Measurements from ENCODE around the gene TGFBR3. TPM values are rescaled to one million over a fixed set of nuclear protein-coding genes. Genes with fewer than 3 reads are reported as not detected.
A peak's percentile ranks its signal among the peaks of the same experiment; 100 is the strongest.
"Not testable (repeated sequence)": the region's sequence is repeated elsewhere in the genome, so short reads cannot be mapped to it uniquely, and the experiment has no call there.

Gene TGFBR3
- total RNA-seq, 2 donors from 2014 or later: 2.5 to 4.3 TPM

- Mint-ChIP-seq H3K4me3 (peak overlapping the region; percentile 27), H3K36me3 (ENCODE audit: low read depth) (no peaks in the 10 kb centered on the region), H3K27me3 (no peaks in the 10 kb centered on the region), H3K4me1 (peaks cover 36% of the 10 kb centered on the region), H3K27ac (peak overlapping the region; percentile 20), H3K9me3 (no peaks in the 10 kb centered on the region)
- ATAC-seq (replicated peaks): no peak
These were observed 216.2 kb downstream of the TGFBR3 start for GRCh38 chr1:91669584-91670350.

- not testable (repeated sequence) for H3K4me1 Mint-ChIP-seq; H3K36me3 Mint-ChIP-seq (ENCODE audit: low read depth); H3K9me3 Mint-ChIP-seq; H3K4me3 Mint-ChIP-seq; H3K27me3 Mint-ChIP-seq; H3K27ac Mint-ChIP-seq; ATAC-seq (replicated peaks)
These were observed 219.3 kb downstream of the TGFBR3 start for GRCh38 chr1:91666651-91667050.

GRCh38 chr1:91661121-91661520, 224.8 kb downstream of the TGFBR3 start:
- no peak for ATAC-seq (replicated peaks)
- H3K27me3 Mint-ChIP-seq: no peaks in the 10 kb centered on the region
- no peaks in the 10 kb centered on the region for H3K36me3 Mint-ChIP-seq (ENCODE audit: low read depth)
- no peaks in the 10 kb centered on the region for H3K4me1 Mint-ChIP-seq
- H3K9me3 Mint-ChIP-seq: peaks cover 12% of the 10 kb centered on the region
- H3K4me3 Mint-ChIP-seq: no peak overlapping the region
- H3K27ac Mint-ChIP-seq: no peak overlapping the region

- Mint-ChIP-seq H3K36me3 (ENCODE audit: low read depth) (no peaks in the 10 kb centered on the region), H3K4me1 (no peaks in the 10 kb centered on the region), H3K4me3 (no peak overlapping the region), H3K27ac (no peak overlapping the region), H3K27me3 (no peaks in the 10 kb centered on the region), H3K9me3 (peaks cover 12% of the 10 kb centered on the region)
- no peak for ATAC-seq (replicated peaks)
These were observed 225.2 kb downstream of the TGFBR3 start for GRCh38 chr1:91660708-91661107.

- Mint-ChIP-seq H3K27ac (no peak overlapping the region), H3K27me3 (no peaks in the 10 kb centered on the region), H3K9me3 (peaks cover 8% of the 10 kb centered on the region), H3K4me3 (no peak overlapping the region), H3K36me3 (ENCODE audit: low read depth) (no peaks in the 10 kb centered on the region), H3K4me1 (no peaks in the 10 kb centered on the region)
- no peak for ATAC-seq (replicated peaks)
These were observed 230.0 kb downstream of the TGFBR3 start for GRCh38 chr1:91655912-91656449.

GRCh38 chr1:91653183-91653582, 232.8 kb downstream of the TGFBR3 start:
- no peak for ATAC-seq (replicated peaks)
- H3K4me3 Mint-ChIP-seq: no peak overlapping the region
- H3K27ac Mint-ChIP-seq: no peak overlapping the region
- no peaks in the 10 kb centered on the region for H3K9me3 Mint-ChIP-seq
- no peaks in the 10 kb centered on the region for H3K27me3 Mint-ChIP-seq
- H3K4me1 Mint-ChIP-seq: peaks cover 4% of the 10 kb centered on the region
- H3K36me3 Mint-ChIP-seq (ENCODE audit: low read depth): no peaks in the 10 kb centered on the region

- no peak for ATAC-seq (replicated peaks)
These were observed 234.3 kb downstream of the TGFBR3 start for GRCh38 chr1:91651661-91652071.

GRCh38 chr1:91651243-91651642, 234.7 kb downstream of the TGFBR3 start:
- Mint-ChIP-seq H3K4me1 (peaks cover 19% of the 10 kb centered on the region), H3K27me3 (no peaks in the 10 kb centered on the region), H3K27ac (no peak overlapping the region), H3K36me3 (ENCODE audit: low read depth) (no peaks in the 10 kb centered on the region), H3K4me3 (no peak overlapping the region), H3K9me3 (no peaks in the 10 kb centered on the region)
- ATAC-seq (replicated peaks): no peak

More at GRCh38 chr1:91651661-91652071, 234.3 kb downstream of the TGFBR3 start:
- H3K9me3 Mint-ChIP-seq: no peaks in the 10 kb centered on the region
- no peaks in the 10 kb centered on the region for H3K36me3 Mint-ChIP-seq (ENCODE audit: low read depth)
- H3K27me3 Mint-ChIP-seq: no peaks in the 10 kb centered on the region
- peaks cover 15% of the 10 kb centered on the region for H3K4me1 Mint-ChIP-seq
- no peak overlapping the region for H3K4me3 Mint-ChIP-seq
- no peak overlapping the region for H3K27ac Mint-ChIP-seq

- Mint-ChIP-seq H3K36me3 (ENCODE audit: low read depth) (no peaks in the 10 kb centered on the region), H3K9me3 (no peaks in the 10 kb centered on the region), H3K4me1 (peaks cover 19% of the 10 kb centered on the region), H3K4me3 (no peak overlapping the region), H3K27ac (no peak overlapping the region), H3K27me3 (no peaks in the 10 kb centered on the region)
- no peak for ATAC-seq (replicated peaks)
These were observed 235.2 kb downstream of the TGFBR3 start for GRCh38 chr1:91650764-91651163.

- peaks cover 19% of the 10 kb centered on the region for H3K4me1 Mint-ChIP-seq
- H3K27me3 Mint-ChIP-seq: no peaks in the 10 kb centered on the region
- no peak overlapping the region for H3K27ac Mint-ChIP-seq
- H3K4me3 Mint-ChIP-seq: no peak overlapping the region
- H3K9me3 Mint-ChIP-seq: no peaks in the 10 kb centered on the region
- no peaks in the 10 kb centered on the region for H3K36me3 Mint-ChIP-seq (ENCODE audit: low read depth)
- no peak for ATAC-seq (replicated peaks)
These were observed 238.9 kb downstream of the TGFBR3 start for GRCh38 chr1:91647061-91647460.

- Mint-ChIP-seq H3K27me3 (no peaks in the 10 kb centered on the region), H3K4me1 (peaks cover 19% of the 10 kb centered on the region), H3K4me3 (no peak overlapping the region), H3K9me3 (no peaks in the 10 kb centered on the region), H3K27ac (no peak overlapping the region), H3K36me3 (ENCODE audit: low read depth) (no peaks in the 10 kb centered on the region)
- no peak for ATAC-seq (replicated peaks)
These were observed 240.9 kb downstream of the TGFBR3 start for GRCh38 chr1:91645031-91645430.

GRCh38 chr1:91643431-91643830, 242.5 kb downstream of the TGFBR3 start:
- H3K36me3 Mint-ChIP-seq (ENCODE audit: low read depth): no peaks in the 10 kb centered on the region
- no peaks in the 10 kb centered on the region for H3K9me3 Mint-ChIP-seq
- H3K27ac Mint-ChIP-seq: no peak overlapping the region
- H3K27me3 Mint-ChIP-seq: no peaks in the 10 kb centered on the region
- ATAC-seq (replicated peaks): no peak
- peaks cover 15% of the 10 kb centered on the region for H3K4me1 Mint-ChIP-seq
- H3K4me3 Mint-ChIP-seq: no peak overlapping the region

- no peaks in the 10 kb centered on the region for H3K9me3 Mint-ChIP-seq
- no peak overlapping the region for H3K4me3 Mint-ChIP-seq
- ATAC-seq (replicated peaks): no peak
- no peaks in the 10 kb centered on the region for H3K36me3 Mint-ChIP-seq (ENCODE audit: low read depth)
- no peak overlapping the region for H3K27ac Mint-ChIP-seq
- no peaks in the 10 kb centered on the region for H3K27me3 Mint-ChIP-seq
- H3K4me1 Mint-ChIP-seq: no peaks in the 10 kb centered on the region
These were observed 244.9 kb downstream of the TGFBR3 start for GRCh38 chr1:91640877-91641526.

- H3K27me3 Mint-ChIP-seq: no peaks in the 10 kb centered on the region
- H3K4me3 Mint-ChIP-seq: no peak overlapping the region
- ATAC-seq (replicated peaks): no peak
- no peak overlapping the region for H3K27ac Mint-ChIP-seq
- no peaks in the 10 kb centered on the region for H3K36me3 Mint-ChIP-seq (ENCODE audit: low read depth)
- H3K4me1 Mint-ChIP-seq: no peaks in the 10 kb centered on the region
- H3K9me3 Mint-ChIP-seq: no peaks in the 10 kb centered on the region
These were observed 248.4 kb downstream of the TGFBR3 start for GRCh38 chr1:91637539-91637994.

GRCh38 chr1:91635763-91636162, 250.2 kb downstream of the TGFBR3 start:
- peak; percentile 18 for ATAC-seq (replicated peaks)
- Mint-ChIP-seq H3K4me1 (no peaks in the 10 kb centered on the region), H3K9me3 (no peaks in the 10 kb centered on the region), H3K27me3 (no peaks in the 10 kb centered on the region), H3K27ac (no peak overlapping the region), H3K4me3 (no peak overlapping the region), H3K36me3 (ENCODE audit: low read depth) (no peaks in the 10 kb centered on the region)
